H9 (cell line): ENCODE measurements around the gene TMEM235. TPM values are rescaled to one million over a fixed set of nuclear protein-coding genes. Genes with fewer than 3 reads are reported as not detected.

Source experiments
- DNase-seq: peaks from one replicate; pipeline ENCODE4 v3.0.0-alpha.2; 2017
- H2AFZ ChIP-seq: one replicate; pipeline ENCODE4 v1.6.1; 2013; ENCODE audit warnings: mild to moderate bottlenecking, low read length, control low read depth, moderate library complexity
- H2AK5ac ChIP-seq: 2 replicates; pipeline ENCODE4 v1.6.1; 2013; ENCODE audit warnings: low read length, control low read depth, mixed read lengths; ENCODE audit not compliant: insufficient read length
- H2BK120ac ChIP-seq: one replicate; pipeline ENCODE4 v1.6.1; 2013; ENCODE audit warnings: low read depth, mild to moderate bottlenecking, low read length, control low read depth, inconsistent platforms; ENCODE audit not compliant: poor library complexity, severe bottlenecking
- H2BK12ac ChIP-seq: 2 replicates; pipeline ENCODE4 v1.6.1; 2013; ENCODE audit warnings: low read length, control low read depth, mixed read lengths, low read depth; ENCODE audit not compliant: insufficient read length
- H2BK15ac ChIP-seq: 2 replicates; pipeline ENCODE4 v1.6.1; 2013; ENCODE audit warnings: low read depth, low read length, control low read depth
- H2BK20ac ChIP-seq: one replicate; pipeline ENCODE4 v1.6.1; 2013; ENCODE audit warnings: low read depth, mild to moderate bottlenecking, low read length, control low read depth, inconsistent platforms; ENCODE audit not compliant: poor library complexity, severe bottlenecking
- H2BK5ac ChIP-seq: 2 replicates; pipeline ENCODE4 v1.6.1; 2013; ENCODE audit warnings: low read length, control low read depth, mixed read lengths; ENCODE audit not compliant: insufficient read length
- H3K14ac ChIP-seq: 2 replicates; pipeline ENCODE4 v1.6.1; 2013; ENCODE audit warnings: low read length, control low read depth; ENCODE audit not compliant: insufficient read depth
- H3K18ac ChIP-seq: 2 replicates; pipeline ENCODE4 v1.6.1; 2013; ENCODE audit warnings: low read depth, mild to moderate bottlenecking, mixed read lengths, low read length, control low read depth; ENCODE audit not compliant: insufficient read length
- H3K23ac ChIP-seq: 2 replicates; pipeline ENCODE4 v1.6.1; 2013; ENCODE audit warnings: low read length, control low read depth, mixed read lengths, low read depth; ENCODE audit not compliant: insufficient read length
- H3K23me2 ChIP-seq: 2 replicates; pipeline ENCODE4 v1.6.1; 2013; ENCODE audit warnings: low read depth, mild to moderate bottlenecking, mixed read lengths, low read length, control low read depth; ENCODE audit not compliant: insufficient read length, poor library complexity, severe bottlenecking
- H3K27ac ChIP-seq: 2 replicates; pipeline ENCODE4 v1.5.1; 2013; ENCODE audit warnings: low read length, control low read depth, mixed read lengths, low read depth; ENCODE audit not compliant: insufficient read length
- H3K27me3 ChIP-seq: 2 replicates; pipeline ENCODE4 v1.6.1; 2013; ENCODE audit warnings: low read length, control low read depth, inconsistent platforms; ENCODE audit not compliant: insufficient read depth
- H3K4ac ChIP-seq: 2 replicates; pipeline ENCODE4 v1.6.1; 2013; ENCODE audit warnings: low read depth, mild to moderate bottlenecking, control low read depth, inconsistent platforms, low read length, moderate library complexity
- H3K4me1 ChIP-seq: 2 replicates; pipeline ENCODE4 v1.6.1; 2013; ENCODE audit warnings: low read length, control low read depth, inconsistent platforms; ENCODE audit not compliant: insufficient read depth
- H3K4me2 ChIP-seq: 2 replicates; pipeline ENCODE4 v1.6.1; 2013; ENCODE audit warnings: low read length, control low read depth, mixed read lengths; ENCODE audit not compliant: insufficient read length, insufficient read depth
- H3K56ac ChIP-seq: 2 replicates; pipeline ENCODE4 v1.6.1; 2013; ENCODE audit warnings: low read depth, mild to moderate bottlenecking, mixed read lengths, low read length, control low read depth; ENCODE audit not compliant: insufficient read length
- H3K79me1 ChIP-seq: 2 replicates; pipeline ENCODE4 v1.6.1; 2013; ENCODE audit warnings: low read depth, mild to moderate bottlenecking, moderate library complexity, low read length, control low read depth, inconsistent platforms; ENCODE audit not compliant: insufficient read depth, poor library complexity, severe bottlenecking
- H3K79me2 ChIP-seq: 2 replicates; pipeline ENCODE4 v1.6.1; 2013; ENCODE audit warnings: low read length, control low read depth, inconsistent platforms; ENCODE audit not compliant: insufficient read depth
- H3K9ac ChIP-seq: 2 replicates; pipeline ENCODE4 v1.6.1; 2013; ENCODE audit warnings: low read length, control low read depth, mixed read lengths; ENCODE audit not compliant: insufficient read length; ENCODE audit errors: extremely low read depth
- H3K9me3 ChIP-seq: one replicate; pipeline ENCODE4 v1.6.1; 2013; ENCODE audit warnings: low read depth, low read length, inconsistent platforms; ENCODE audit not compliant: control insufficient read depth
- H3T11ph ChIP-seq: one replicate; pipeline ENCODE4 v1.6.1; 2013; ENCODE audit warnings: mild to moderate bottlenecking, low read length, control low read depth, inconsistent platforms
- H4K20me1 ChIP-seq: one replicate; pipeline ENCODE4 v1.6.1; 2013; ENCODE audit not compliant: control insufficient read depth, insufficient read length, insufficient read depth
- H4K5ac ChIP-seq: 2 replicates; pipeline ENCODE4 v1.6.1; 2013; ENCODE audit warnings: low read depth, mild to moderate bottlenecking, mixed read lengths, low read length, control low read depth; ENCODE audit not compliant: insufficient read length
- H4K8ac ChIP-seq: replicated peaks from 2 replicates; pipeline ENCODE4 v1.6.1; 2013; ENCODE audit warnings: low read length, control low read depth, mixed read lengths, low read depth; ENCODE audit not compliant: insufficient read length
- H4K91ac ChIP-seq: 2 replicates; pipeline ENCODE4 v1.6.1; 2013; ENCODE audit warnings: low read depth, mild to moderate bottlenecking, moderate library complexity, mixed read lengths, low read length, control low read depth; ENCODE audit not compliant: insufficient read length
- H3K27ac Mint-ChIP-seq, 3 experiments: 2 replicates in 2 of 3; 3 replicates in 1 of 3; pipeline ENCODE4 v1.8.0; 2020 to 2021; ENCODE audit warnings: mixed read lengths in 3 of 3, mild to moderate bottlenecking in 1 of 3, moderate library complexity in 1 of 3
- H3K27me3 Mint-ChIP-seq: 2 replicates; pipeline ENCODE4 v1.8.0; 2021; ENCODE audit warnings: low read depth, mild to moderate bottlenecking, moderate library complexity, mixed read lengths
- H3K36me3 Mint-ChIP-seq, 3 experiments: 2 replicates in 2 of 3; 3 replicates in 1 of 3; pipeline ENCODE4 v1.8.0; 2020 to 2021; ENCODE audit warnings: low read depth in 3 of 3, mixed read lengths in 3 of 3; ENCODE audit not compliant: insufficient read depth in 1 of 3
- H3K4me1 Mint-ChIP-seq, 2 experiments: 2 replicates each; pipeline ENCODE4 v1.8.0; 2020; ENCODE audit warnings: mixed read lengths in 2 of 2
- H3K4me3 Mint-ChIP-seq, 2 experiments: 2 replicates in 1 of 2; 3 replicates in 1 of 2; pipeline ENCODE4 v1.8.0; 2020 to 2021; ENCODE audit warnings: mild to moderate bottlenecking in 2 of 2, mixed read lengths in 2 of 2, moderate library complexity in 1 of 2
- H3K9me3 Mint-ChIP-seq, 2 experiments: 2 replicates in 1 of 2; 3 replicates in 1 of 2; pipeline ENCODE4 v1.8.0; 2020; ENCODE audit warnings: mild to moderate bottlenecking in 2 of 2, mixed read lengths in 2 of 2, moderate library complexity in 1 of 2
- WGBS: extraction: QIAGEN DNeasy Blood & Tissue Kit; methylation state at CpG from one replicate; pipeline ENCODE4 v1.1.7; 2013; ENCODE audit warnings: missing lambda C conversion rate, low lambda C conversion rate, mixed read lengths; ENCODE audit not compliant: insufficient read length; ENCODE audit errors: extremely low coverage; 5-methylcytosine and 5-hydroxymethylcytosine counted together
- total RNA-seq: library from RNA; stranded (reverse); gene quantifications from 2 replicates; pipeline ENCODE4 v1.2.1, GENCODE V29; 2021
- TF ChIP-seq, protein P1 (sequence below): fragments of 200-600 bp; sonication (generic); conservative IDR thresholded peaks from 3 replicates; pipeline ENCODE4 v1.8.0; 2021; ENCODE audit warnings: antibody characterized with exemption, mild to moderate bottlenecking

Gene TMEM235
- total RNA-seq, 1 experiment from 2014 or later: 0.28 TPM

DNA sequence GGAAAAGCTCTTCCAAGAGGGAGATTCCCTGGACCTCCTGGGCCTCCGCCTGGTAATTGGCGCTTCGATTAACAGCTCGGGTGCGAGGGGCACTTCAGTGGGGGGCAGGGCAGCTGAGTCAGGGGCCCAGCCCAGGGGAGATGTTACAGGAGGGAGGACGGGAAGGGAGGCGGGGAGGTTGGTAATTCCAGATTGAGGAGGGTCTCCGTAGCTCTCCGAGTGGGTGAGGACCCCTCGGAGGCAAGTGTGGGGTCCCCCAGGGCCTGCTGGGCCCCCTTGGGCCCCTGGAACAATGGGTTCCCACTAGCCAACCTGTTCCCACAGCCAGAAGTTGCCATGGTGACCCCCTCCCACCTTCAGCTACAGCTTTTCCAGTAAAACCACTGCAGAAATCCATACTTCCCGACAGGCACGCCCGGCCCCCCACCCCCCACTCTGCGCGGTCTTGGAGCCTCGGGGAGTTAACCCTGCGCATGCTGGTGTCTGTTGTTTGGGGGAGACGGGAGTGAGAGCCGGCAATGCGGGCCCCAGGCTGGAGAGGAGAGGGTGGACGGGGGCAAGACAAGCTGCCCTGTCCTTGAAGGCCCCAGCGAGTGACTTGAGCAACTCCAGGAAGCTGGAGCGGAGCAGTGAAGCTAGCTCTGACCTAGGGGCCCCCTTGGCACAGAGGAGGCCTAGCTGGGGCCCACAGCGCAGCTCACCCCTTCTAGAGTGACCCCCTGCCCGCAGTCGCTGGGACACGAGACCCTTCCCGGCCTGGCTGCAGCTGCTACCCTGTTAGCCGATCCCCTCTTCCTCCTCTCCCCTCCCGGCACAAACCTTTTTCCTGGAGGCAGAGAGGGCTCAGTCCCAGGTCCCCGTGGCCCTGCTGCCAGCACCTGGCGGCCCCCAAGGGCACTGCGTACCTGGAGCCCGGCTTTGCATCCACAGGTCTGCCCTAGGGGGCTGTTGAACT lies 37.8 kb downstream of the TMEM235 start:
- Histone ChIP-seq H3K4ac (no peak overlapping the region), H3K27ac (no peak overlapping the region), H2BK20ac (no peak overlapping the region), H3K9me3 (no peaks in the 10 kb centered on the region), H3K14ac (peak overlapping the region; percentile 59), H3K27me3 (no peaks in the 10 kb centered on the region; the same call in 1 of the 2 replicates), H3K23ac (no peak overlapping the region), H2BK15ac (no peak overlapping the region), H4K5ac (no peak overlapping the region), H4K20me1 (no peaks in the 10 kb centered on the region), H2BK5ac (no peak overlapping the region), H3K79me1 (no peaks in the 10 kb centered on the region), H2BK120ac (no peak overlapping the region), H2BK12ac (no peak overlapping the region), H3K4me2 (no peak overlapping the region), H3K9ac (no peak overlapping the region), H3K56ac (no peak overlapping the region), H3K18ac (peak overlapping the region; percentile 76), H3K23me2 (peaks cover 4% of the 10 kb centered on the region), H4K8ac (no peak overlapping the region), H3K4me1 (peaks cover 6% of the 10 kb centered on the region; the same call in 1 of the 2 replicates), H4K91ac (no peak overlapping the region), H2AFZ (no peak overlapping the region), H2AK5ac (no peak overlapping the region), H3T11ph (no peak overlapping the region), H3K79me2 (no peaks in the 10 kb centered on the region)
- no peak overlapping the region for H3K27ac Mint-ChIP-seq
- peaks cover 14% of the 10 kb centered on the region for H3K27me3 Mint-ChIP-seq
- WGBS: no CpG with 5 or more reads among the region's 34 CpGs
- H3K9me3 Mint-ChIP-seq: peaks cover 0 to 4% of the 10 kb centered on the region in 2 experiments; a peak in 1 of 5 replicates
- no peaks in the 10 kb centered on the region for H3K36me3 Mint-ChIP-seq
- H3K4me3 Mint-ChIP-seq: peak overlapping the region; percentile 36 to 51; a peak in 4 of 5 replicates
- H3K4me1 Mint-ChIP-seq: peaks cover 52 to 68% of the 10 kb centered on the region in 2 experiments
- peak; percentile 79 for DNase-seq
- TF ChIP-seq, protein P1, sequence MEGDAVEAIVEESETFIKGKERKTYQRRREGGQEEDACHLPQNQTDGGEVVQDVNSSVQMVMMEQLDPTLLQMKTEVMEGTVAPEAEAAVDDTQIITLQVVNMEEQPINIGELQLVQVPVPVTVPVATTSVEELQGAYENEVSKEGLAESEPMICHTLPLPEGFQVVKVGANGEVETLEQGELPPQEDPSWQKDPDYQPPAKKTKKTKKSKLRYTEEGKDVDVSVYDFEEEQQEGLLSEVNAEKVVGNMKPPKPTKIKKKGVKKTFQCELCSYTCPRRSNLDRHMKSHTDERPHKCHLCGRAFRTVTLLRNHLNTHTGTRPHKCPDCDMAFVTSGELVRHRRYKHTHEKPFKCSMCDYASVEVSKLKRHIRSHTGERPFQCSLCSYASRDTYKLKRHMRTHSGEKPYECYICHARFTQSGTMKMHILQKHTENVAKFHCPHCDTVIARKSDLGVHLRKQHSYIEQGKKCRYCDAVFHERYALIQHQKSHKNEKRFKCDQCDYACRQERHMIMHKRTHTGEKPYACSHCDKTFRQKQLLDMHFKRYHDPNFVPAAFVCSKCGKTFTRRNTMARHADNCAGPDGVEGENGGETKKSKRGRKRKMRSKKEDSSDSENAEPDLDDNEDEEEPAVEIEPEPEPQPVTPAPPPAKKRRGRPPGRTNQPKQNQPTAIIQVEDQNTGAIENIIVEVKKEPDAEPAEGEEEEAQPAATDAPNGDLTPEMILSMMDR: peak; percentile 40
